HCT116 (cell line): ENCODE measurements around the gene HK1. TPM values are rescaled to one million over a fixed set of nuclear protein-coding genes. Genes with fewer than 3 reads are reported as not detected.

Source experiments
- ATAC-seq: fragments of 200-7000 bp; cut with Tn5 transposase; 2 replicates; pipeline ENCODE4 v1.9.1; 2020; ENCODE audit warnings: mild to moderate bottlenecking, moderate library complexity
- BruUV-seq: library from RNA; stranded (reverse); fragments of 400-500 nt; replicated peaks from 2 replicates; lab custom pipeline; 2021; lab: Mats Ljungman, UMichigan
- CTCF ChIA-PET: fragments of 300-600 bp; sonication (Branson Sonifier 250); formaldehyde crosslinking; loops from one replicate; lab custom pipeline; 2021; ENCODE audit warnings: antibody characterized with exemption; lab: Charles Lee
- POLR2A ChIA-PET: fragments of 300-600, 350-600 bp; sonication (Branson Sonifier 250); formaldehyde crosslinking; loops from one replicate; lab custom pipeline; 2021; ENCODE audit warnings: antibody characterized with exemption; lab: Charles Lee
- RAD21 ChIA-PET, 2 experiments: fragments of 300-600 bp; sonication (Branson Sonifier 250); formaldehyde crosslinking; loops; one replicate each; lab custom pipeline; 2023; ENCODE audit warnings: low total read pairs in 2 of 2; ENCODE audit not compliant: uncharacterized antibody in 2 of 2, unreplicated experiment in 2 of 2, low non-redundant PET in 1 of 2; lab: Charles Lee
- DNase-seq: peaks from one replicate; pipeline ENCODE4 v3.0.0-alpha.2; 2010; ENCODE audit warnings: low read depth, low spot score
- H2AFZ ChIP-seq: fragments of 200-600 bp; shearing (Covaris generic), sonication (generic); 2 replicates; pipeline ENCODE4 v1.6.1; 2017; ENCODE audit warnings: low read depth, mixed run types, mixed read lengths, antibody characterized with exemption, low read length; ENCODE audit not compliant: poor library complexity, severe bottlenecking
- H3K27ac ChIP-seq: 2 replicates; pipeline ENCODE4 v1.5.1; 2012; ENCODE audit warnings: low read depth, low read length
- H3K27me3 ChIP-seq: fragments of 200-600 bp; sonication (generic); 2 replicates; pipeline ENCODE4 v1.6.1; 2016; ENCODE audit warnings: mixed run types, low read length, mixed read lengths; ENCODE audit not compliant: insufficient read depth
- H3K36me3 ChIP-seq, 2 experiments: fragments of 200-500 bp in 1 of 2; fragments of 200-600 bp in 1 of 2; sonication (Bioruptor generic) in 1 of 2; sonication (generic) in 1 of 2; 2 replicates each; pipeline versions ENCODE4 v1.5.1 to v1.6.1; 2014 to 2016; ENCODE audit warnings: low read length in 2 of 2, inconsistent platforms in 1 of 2, mixed read lengths in 1 of 2, mixed run types in 1 of 2; ENCODE audit not compliant: insufficient read depth in 2 of 2, control insufficient read depth in 1 of 2
- H3K4me1 ChIP-seq, 2 experiments: fragments of 200-600 bp in 1 of 2; sonication (generic) in 1 of 2; 2 replicates each; pipeline versions ENCODE4 v1.5.1 to v1.6.1; 2012 to 2017; ENCODE audit warnings: low read length in 2 of 2, inconsistent platforms in 1 of 2, mild to moderate bottlenecking in 1 of 2, mixed read lengths in 1 of 2, mixed run types in 1 of 2, moderate library complexity in 1 of 2; ENCODE audit not compliant: insufficient read depth in 2 of 2, control insufficient read depth in 1 of 2
- H3K4me2 ChIP-seq: fragments of 200-600 bp; sonication (generic); 2 replicates; pipeline ENCODE4 v1.6.1; 2017; ENCODE audit warnings: mixed run types, low read length, mixed read lengths
- H3K4me3 ChIP-seq, 2 experiments: fragments of 200-600 bp in 1 of 2; sonication (generic) in 1 of 2; replicated peaks in 1 of 2; 2 replicates each; pipeline ENCODE4 v1.5.1; 2011 to 2016; ENCODE audit warnings: low read length in 2 of 2, control low read depth in 1 of 2, low read depth in 1 of 2, mild to moderate bottlenecking in 1 of 2, mixed read lengths in 1 of 2, mixed run types in 1 of 2
- H3K79me2 ChIP-seq: fragments of 200-600 bp; sonication (generic); 2 replicates; pipeline ENCODE4 v1.6.1; 2017; ENCODE audit warnings: mild to moderate bottlenecking, mixed run types, low read length, moderate library complexity, mixed read lengths; ENCODE audit not compliant: insufficient read depth
- H3K9ac ChIP-seq: fragments of 200-600 bp; sonication (generic); 2 replicates; pipeline ENCODE4 v1.6.1; 2016; ENCODE audit warnings: low read length, mixed read lengths
- H3K9me2 ChIP-seq: fragments of 200-600 bp; sonication (generic), shearing (Covaris generic); 2 replicates; pipeline ENCODE4 v1.6.1; 2017; ENCODE audit warnings: mixed run types, mild to moderate bottlenecking, moderate library complexity; ENCODE audit not compliant: insufficient read depth
- H3K9me3 ChIP-seq, 2 experiments: fragments of 200-500 bp in 1 of 2; fragments of 200-600 bp in 1 of 2; sonication (Bioruptor generic) in 1 of 2; sonication (generic) in 1 of 2; 2 replicates each; pipeline ENCODE4 v1.6.1; 2014 to 2017; ENCODE audit warnings: low read length in 2 of 2, mixed read lengths in 2 of 2, inconsistent platforms in 1 of 2, low read depth in 1 of 2, mild to moderate bottlenecking in 1 of 2, mixed run types in 1 of 2, moderate library complexity in 1 of 2; ENCODE audit not compliant: control insufficient read depth in 1 of 2, insufficient read depth in 1 of 2
- H4K20me1 ChIP-seq: fragments of 200-600 bp; sonication (generic), shearing (Covaris generic); 2 replicates; pipeline ENCODE4 v1.6.1; 2017; ENCODE audit warnings: mixed run types, mild to moderate bottlenecking, moderate library complexity; ENCODE audit not compliant: insufficient read depth
- CBX3 ChIP-seq: IDR thresholded peaks from 2 replicates; pipeline ENCODE4 v1.6.1; 2012; ENCODE audit warnings: low read depth
- CEBPB ChIP-seq: IDR thresholded peaks from 2 replicates; pipeline ENCODE4 v1.6.1; 2012; ENCODE audit warnings: low read depth
- ELF1 ChIP-seq: IDR thresholded peaks from 2 replicates; pipeline ENCODE4 v1.6.1; 2012; ENCODE audit warnings: low read depth, borderline replicate concordance
- EZH2 ChIP-seq: fragments of 200-600 bp; sonication (generic); IDR thresholded peaks from 2 replicates; pipeline ENCODE4 v1.6.1; 2017; ENCODE audit warnings: antibody characterized with exemption, mixed run types
- EZH2phosphoT487 ChIP-seq: fragments of 200-600 bp; IDR thresholded peaks from 2 replicates; pipeline ENCODE4 v1.6.1; 2018; ENCODE audit warnings: antibody characterized with exemption, borderline replicate concordance
- FOSL1 ChIP-seq: IDR thresholded peaks from 2 replicates; pipeline ENCODE4 v1.6.1; 2012; ENCODE audit warnings: low read depth
- JUND ChIP-seq: IDR thresholded peaks from 2 replicates; pipeline ENCODE4 v1.6.1; 2012
- POLR2A ChIP-seq: IDR thresholded peaks from 2 replicates; pipeline ENCODE4 v1.7.0; 2011; ENCODE audit warnings: borderline replicate concordance; ENCODE audit not compliant: insufficient read depth, insufficient read length; ENCODE audit errors: extremely low read depth
- POLR2AphosphoS5 ChIP-seq: IDR thresholded peaks from 2 replicates; pipeline ENCODE4 v1.6.1; 2011; ENCODE audit warnings: mild to moderate bottlenecking, low read depth, low read length, moderate library complexity
- RAD21 ChIP-seq: IDR thresholded peaks from 2 replicates; pipeline ENCODE4 v1.6.1; 2012; ENCODE audit warnings: low read depth, mild to moderate bottlenecking
- REST ChIP-seq: IDR thresholded peaks from 2 replicates; pipeline ENCODE4 v1.6.1; 2012; ENCODE audit warnings: low read depth
- SIN3A ChIP-seq: IDR thresholded peaks from 2 replicates; pipeline ENCODE4 v1.6.1; 2012; ENCODE audit warnings: low read depth
- SP1 ChIP-seq: IDR thresholded peaks from 2 replicates; pipeline ENCODE4 v1.6.1; 2012; ENCODE audit warnings: low read depth
- SRF ChIP-seq: IDR thresholded peaks from 2 replicates; pipeline ENCODE4 v1.6.1; 2012; ENCODE audit warnings: low read depth
- YY1 ChIP-seq: IDR thresholded peaks from 2 replicates; pipeline ENCODE4 v1.6.1; 2011; ENCODE audit warnings: low read length, low read depth, moderate library complexity, mild to moderate bottlenecking; ENCODE audit not compliant: insufficient replicate concordance; ENCODE audit errors: extremely low read depth
- ZBTB33 ChIP-seq: IDR thresholded peaks from 2 replicates; pipeline ENCODE4 v1.6.1; 2011; ENCODE audit warnings: mild to moderate bottlenecking, low read length, moderate library complexity; ENCODE audit not compliant: insufficient replicate concordance; ENCODE audit errors: extremely low read depth
- ZFX ChIP-seq: fragments of 450-650 bp; IDR thresholded peaks from 2 replicates; pipeline ENCODE4 v1.6.1; 2017
- ZNF274 ChIP-seq: fragments of 200-500 bp; sonication (Bioruptor generic); IDR thresholded peaks from 2 replicates; pipeline ENCODE4 v1.6.1; 2014; ENCODE audit warnings: mild to moderate bottlenecking, low read depth, low read length, inconsistent platforms
- intact Hi-C: fragments of 100-400 bp; cut with micrococcal nuclease; formaldehyde crosslinking; loops from 2 replicates; pipeline ENCODE4 v1.10.0; 2022
- total RNA-seq: library from RNA; stranded (reverse); gene quantifications from one replicate; pipeline ENCODE4 v1.2.1, GENCODE V29; 2021; ENCODE audit not compliant: unreplicated experiment
- TF ChIP-seq, protein P1 (sequence below), 3 experiments: fragments of 200-600 bp in 1 of 3; sonication (generic) in 1 of 3; IDR thresholded peaks in 2 of 3; conservative IDR thresholded peaks in 1 of 3; 2 replicates each; pipeline ENCODE4 v1.5.1; 2012 to 2017; ENCODE audit warnings: low read depth in 2 of 3, low read length in 2 of 3, antibody characterized with exemption in 1 of 3, borderline replicate concordance in 1 of 3, control low read depth in 1 of 3, mild to moderate bottlenecking in 1 of 3, mixed read lengths in 1 of 3, mixed run types in 1 of 3, moderate library complexity in 1 of 3; ENCODE audit not compliant: insufficient read depth in 1 of 3
- TF ChIP-seq, protein P2 (sequence below): IDR thresholded peaks from 2 replicates; pipeline ENCODE4 v1.6.1; 2012
- TF ChIP-seq, protein P3 (sequence below): IDR thresholded peaks from 2 replicates; pipeline ENCODE4 v1.6.1; 2012

Gene HK1
- total RNA-seq, 1 experiment from 2014 or later, result 50.3 TPM

DNA sequence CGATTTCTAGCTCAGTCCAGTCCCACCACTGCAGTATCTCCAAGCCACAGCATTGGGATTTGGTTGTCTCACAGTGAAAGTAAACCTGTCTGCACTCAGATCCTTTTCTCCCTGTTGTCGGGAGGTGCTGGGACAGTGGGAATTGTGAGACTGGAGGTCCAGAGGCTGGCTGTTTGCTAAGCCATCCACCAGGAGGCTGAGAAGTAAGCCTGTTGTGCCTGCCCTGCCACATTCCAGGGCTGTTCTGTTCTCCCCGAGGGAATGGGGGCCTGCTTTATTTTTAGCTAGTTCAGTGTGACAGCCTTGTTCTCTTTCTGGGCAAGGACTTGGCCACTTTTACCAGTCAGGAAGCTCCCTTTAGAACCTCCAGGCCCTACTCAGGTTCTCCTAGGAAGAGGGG lies 54.9 kb downstream of the HK1 start:
- intact Hi-C loops, result no loop called here
- H3K4me1 ChIP-seq, result peaks cover 18 to 22% of the 10 kb centered on the region in 2 experiments
- peak overlapping the region; percentile 30; the same call in 1 of the 2 replicates for H3K27ac ChIP-seq
- POLR2A ChIA-PET, result no interaction called here
- peak overlapping the region; percentile 2; the same call in 1 of the 2 replicates for H3K9ac ChIP-seq
- CTCF ChIA-PET, result interaction anchor here (0.6 to 1.3 kb wide), 3 partner anchors 9 to 43 kb away, joined by 3 to 4 read pairs (median 3); no protein-coding TSS in a partner anchor
- no peaks in the 10 kb centered on the region for H4K20me1 ChIP-seq
- RAD21 ChIA-PET, result interaction anchor here in 1 of 2 experiments (0.5 kb wide), 1 partner anchor 12 kb away, joined by 3 read pairs; no protein-coding TSS in a partner anchor
- no peak overlapping the region for H2AFZ ChIP-seq
- 0 out of 4 replicates have a peak overlapping the region, but pooled peaks of 1 of the 2 experiments have one; percentile 9 for H3K4me3 ChIP-seq
- peaks cover 22% of the 10 kb centered on the region for H3K79me2 ChIP-seq
- peak; percentile 60 for ATAC-seq
- H3K36me3 ChIP-seq, result no peaks in the 10 kb centered on the region
- no peaks in the 10 kb centered on the region for H3K27me3 ChIP-seq
- H3K9me3 ChIP-seq, result no peaks in the 10 kb centered on the region
- no peak for DNase-seq
- no peaks in the 10 kb centered on the region for H3K9me2 ChIP-seq
- BruUV-seq, result no TSS peak
- H3K4me2 ChIP-seq, result peak overlapping the region; percentile 51
- TF ChIP-seq SP1, result peak; percentile 59
- TF ChIP-seq EZH2phosphoT487, result no peak
- peak; percentile 18; the same call in 1 of the 2 replicates for TF ChIP-seq CEBPB
- peak; percentile 14; the same call in 1 of the 2 replicates for TF ChIP-seq RAD21
- TF ChIP-seq SRF, result no peak
- TF ChIP-seq, protein P1, sequence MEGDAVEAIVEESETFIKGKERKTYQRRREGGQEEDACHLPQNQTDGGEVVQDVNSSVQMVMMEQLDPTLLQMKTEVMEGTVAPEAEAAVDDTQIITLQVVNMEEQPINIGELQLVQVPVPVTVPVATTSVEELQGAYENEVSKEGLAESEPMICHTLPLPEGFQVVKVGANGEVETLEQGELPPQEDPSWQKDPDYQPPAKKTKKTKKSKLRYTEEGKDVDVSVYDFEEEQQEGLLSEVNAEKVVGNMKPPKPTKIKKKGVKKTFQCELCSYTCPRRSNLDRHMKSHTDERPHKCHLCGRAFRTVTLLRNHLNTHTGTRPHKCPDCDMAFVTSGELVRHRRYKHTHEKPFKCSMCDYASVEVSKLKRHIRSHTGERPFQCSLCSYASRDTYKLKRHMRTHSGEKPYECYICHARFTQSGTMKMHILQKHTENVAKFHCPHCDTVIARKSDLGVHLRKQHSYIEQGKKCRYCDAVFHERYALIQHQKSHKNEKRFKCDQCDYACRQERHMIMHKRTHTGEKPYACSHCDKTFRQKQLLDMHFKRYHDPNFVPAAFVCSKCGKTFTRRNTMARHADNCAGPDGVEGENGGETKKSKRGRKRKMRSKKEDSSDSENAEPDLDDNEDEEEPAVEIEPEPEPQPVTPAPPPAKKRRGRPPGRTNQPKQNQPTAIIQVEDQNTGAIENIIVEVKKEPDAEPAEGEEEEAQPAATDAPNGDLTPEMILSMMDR (IDR thresholded peaks at IDR 0.05 in 2 of 3, conservative IDR thresholded peaks at IDR 0.05 in 1 of 3; ENCODE audit: borderline replicate concordance in 1 of 3, insufficient read depth in 1 of 3, low read depth in 2 of 3, low read length in 2 of 3), result no peak; a peak in 1 of 6 replicates
- TF ChIP-seq FOSL1, result no peak
- TF ChIP-seq, protein P2, sequence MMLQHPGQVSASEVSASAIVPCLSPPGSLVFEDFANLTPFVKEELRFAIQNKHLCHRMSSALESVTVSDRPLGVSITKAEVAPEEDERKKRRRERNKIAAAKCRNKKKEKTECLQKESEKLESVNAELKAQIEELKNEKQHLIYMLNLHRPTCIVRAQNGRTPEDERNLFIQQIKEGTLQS, result no peak
- no peak for TF ChIP-seq SIN3A
- no peak for TF ChIP-seq ZFX
- no peak for TF ChIP-seq ZNF274
- TF ChIP-seq JUND, result no peak
- no peak for TF ChIP-seq REST
- TF ChIP-seq ELF1, result no peak
- TF ChIP-seq EZH2, result no peak
- TF ChIP-seq CBX3, result peak; percentile 34; the same call in 1 of the 2 replicates
- no peak for TF ChIP-seq ZBTB33
- TF ChIP-seq, protein P3, sequence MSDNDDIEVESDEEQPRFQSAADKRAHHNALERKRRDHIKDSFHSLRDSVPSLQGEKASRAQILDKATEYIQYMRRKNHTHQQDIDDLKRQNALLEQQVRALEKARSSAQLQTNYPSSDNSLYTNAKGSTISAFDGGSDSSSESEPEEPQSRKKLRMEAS, result 0 out of 2 replicates have a peak, but pooled peaks have one; percentile 16
- no peak for TF ChIP-seq YY1
- TF ChIP-seq POLR2AphosphoS5, result no peak
- no peak for TF ChIP-seq POLR2A
